ENCODE data around the gene RCAN2.

The RCAN2 gene

DNA sequence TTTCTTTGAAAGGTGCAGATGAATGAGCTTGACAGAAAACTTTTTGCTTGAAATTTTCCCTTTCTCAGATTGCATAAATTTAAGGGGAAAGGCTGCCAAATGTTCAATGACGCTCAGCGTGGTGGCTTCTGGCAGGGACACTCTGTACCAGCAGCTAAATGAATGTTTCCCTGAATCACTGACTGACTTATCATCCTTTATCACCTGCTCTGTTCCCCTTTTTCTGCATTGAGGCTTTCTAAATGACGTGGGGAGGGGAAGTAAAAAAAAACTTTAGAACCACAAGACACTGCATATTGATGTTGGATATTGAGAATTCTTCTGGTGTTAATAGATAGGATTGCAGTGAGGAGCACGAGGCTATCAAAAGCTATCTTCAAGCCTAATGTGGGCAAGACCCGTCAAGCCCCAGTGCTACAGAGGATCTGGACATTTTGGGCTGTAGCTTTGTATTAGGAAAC lies 273.5 kb downstream of the RCAN2 start:
- ATAC-seq (peak; percentile 60), DNase-seq (peak; percentile 18)
- Mint-ChIP-seq H3K9me3 (no peaks in the 10 kb centered on the region), H3K27ac (peak overlapping the region; percentile 52), H3K27me3 (peaks cover 5% of the 10 kb centered on the region), H3K4me3 (no peak overlapping the region), H3K4me1 (peaks cover 50% of the 10 kb centered on the region), H3K36me3 (ENCODE audit: low read depth) (no peaks in the 10 kb centered on the region)

DNA sequence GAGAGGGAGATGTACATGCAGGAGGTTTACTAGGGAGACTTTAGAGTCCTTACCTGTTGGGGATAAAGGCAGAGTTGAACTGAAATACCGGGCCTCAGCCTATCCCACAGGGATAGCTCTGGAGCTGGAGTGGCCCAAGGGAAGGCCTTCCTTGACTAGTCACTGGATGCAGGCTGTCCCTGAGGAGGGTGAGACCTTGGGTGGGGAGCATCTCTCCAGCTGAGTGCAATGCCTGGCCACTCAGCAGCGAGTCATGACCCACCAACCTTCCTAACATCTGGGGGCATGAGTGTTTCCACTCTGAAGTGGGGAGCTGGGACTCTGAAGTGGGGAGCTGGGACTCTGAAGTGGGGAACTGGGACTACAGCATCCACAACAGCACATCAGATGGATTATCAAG lies 274.4 kb downstream of the RCAN2 start:
- DNase-seq (no peak), ATAC-seq (no peak)
- Mint-ChIP-seq H3K4me3 (no peak overlapping the region), H3K36me3 (ENCODE audit: low read depth) (no peaks in the 10 kb centered on the region), H3K4me1 (peaks cover 50% of the 10 kb centered on the region), H3K27me3 (peaks cover 5% of the 10 kb centered on the region), H3K9me3 (no peaks in the 10 kb centered on the region), H3K27ac (no peak overlapping the region)

DNA sequence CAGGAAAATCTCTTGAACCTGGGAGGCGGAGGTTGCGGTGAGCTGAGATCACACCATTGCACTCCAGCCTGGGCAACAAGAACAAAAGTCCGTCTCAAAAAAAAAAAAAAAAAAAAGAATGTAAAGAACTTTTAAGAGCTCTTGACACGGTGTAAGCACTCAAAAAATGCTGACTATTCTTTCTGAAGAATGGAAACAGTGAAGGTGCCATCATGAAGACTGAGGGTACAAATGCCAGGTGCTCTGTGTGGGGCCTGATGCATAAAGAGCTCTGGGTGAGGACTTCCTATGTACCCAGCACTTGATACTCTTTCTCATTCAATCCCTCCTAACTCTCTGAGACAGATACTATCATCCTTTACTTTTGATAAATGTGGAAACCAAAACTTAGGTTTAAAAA lies 275.5 kb downstream of the RCAN2 start:
- H3K27me3 Mint-ChIP-seq: peaks cover 5% of the 10 kb centered on the region
- no peaks in the 10 kb centered on the region for H3K36me3 Mint-ChIP-seq (ENCODE audit: low read depth)
- ATAC-seq: no peak
- H3K4me3 Mint-ChIP-seq: no peak overlapping the region
- H3K27ac Mint-ChIP-seq: no peak overlapping the region
- no peaks in the 10 kb centered on the region for H3K9me3 Mint-ChIP-seq
- peaks cover 40% of the 10 kb centered on the region for H3K4me1 Mint-ChIP-seq
- no peak for DNase-seq

DNA sequence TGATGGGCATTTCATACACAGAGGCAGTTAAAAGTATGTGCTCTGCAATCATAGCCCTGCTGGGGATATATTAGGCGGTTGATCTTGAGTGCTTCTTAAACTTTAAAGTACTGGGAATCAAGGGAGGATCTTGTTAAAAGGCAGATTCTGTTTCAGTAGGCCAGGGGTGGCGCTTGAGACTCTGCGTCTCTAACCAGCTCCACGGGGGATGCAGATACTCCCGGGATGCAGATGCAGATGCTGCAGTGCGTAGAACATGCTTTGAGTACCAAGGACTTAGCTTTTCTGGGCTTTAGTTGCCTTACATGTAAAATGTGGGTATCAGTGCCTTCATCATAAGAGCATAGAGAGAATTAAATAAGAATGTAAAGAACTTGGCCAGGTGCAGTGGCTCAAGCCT lies 276.0 kb downstream of the RCAN2 start:
- H3K27me3 Mint-ChIP-seq: no peaks in the 10 kb centered on the region
- H3K4me1 Mint-ChIP-seq: peaks cover 38% of the 10 kb centered on the region
- ATAC-seq (no peak), DNase-seq (no peak)
- H3K36me3 Mint-ChIP-seq (ENCODE audit: low read depth): no peaks in the 10 kb centered on the region
- H3K4me3 Mint-ChIP-seq: no peak overlapping the region
- no peaks in the 10 kb centered on the region for H3K9me3 Mint-ChIP-seq
- no peak overlapping the region for H3K27ac Mint-ChIP-seq

DNA sequence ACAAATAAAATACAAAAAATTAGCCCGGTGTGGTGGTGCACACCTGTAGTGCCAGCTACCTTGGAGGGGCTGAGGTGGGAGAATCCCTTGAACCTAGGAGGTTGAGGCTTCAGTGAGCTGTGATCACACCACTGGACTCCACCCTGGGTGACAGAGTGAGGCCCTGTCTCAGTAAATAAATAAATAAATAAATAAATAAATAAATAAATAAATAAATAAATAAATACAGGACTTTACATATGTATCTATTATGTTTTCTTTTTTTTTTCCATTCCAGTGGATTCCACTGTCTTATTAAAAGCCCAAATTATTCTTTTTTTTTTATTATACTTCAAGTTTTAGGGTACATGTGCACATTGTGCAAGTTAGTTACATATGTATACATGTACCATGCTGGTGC lies 279.3 kb downstream of the RCAN2 start:
- peaks cover 16% of the 10 kb centered on the region for H3K4me1 Mint-ChIP-seq
- no peak for ATAC-seq
- DNase-seq: no peak
- H3K4me3 Mint-ChIP-seq: no peak overlapping the region
- peaks cover 2% of the 10 kb centered on the region for H3K27me3 Mint-ChIP-seq
- H3K27ac Mint-ChIP-seq: no peak overlapping the region
- peaks cover 2% of the 10 kb centered on the region for H3K36me3 Mint-ChIP-seq (ENCODE audit: low read depth)
- H3K9me3 Mint-ChIP-seq: no peaks in the 10 kb centered on the region

DNA sequence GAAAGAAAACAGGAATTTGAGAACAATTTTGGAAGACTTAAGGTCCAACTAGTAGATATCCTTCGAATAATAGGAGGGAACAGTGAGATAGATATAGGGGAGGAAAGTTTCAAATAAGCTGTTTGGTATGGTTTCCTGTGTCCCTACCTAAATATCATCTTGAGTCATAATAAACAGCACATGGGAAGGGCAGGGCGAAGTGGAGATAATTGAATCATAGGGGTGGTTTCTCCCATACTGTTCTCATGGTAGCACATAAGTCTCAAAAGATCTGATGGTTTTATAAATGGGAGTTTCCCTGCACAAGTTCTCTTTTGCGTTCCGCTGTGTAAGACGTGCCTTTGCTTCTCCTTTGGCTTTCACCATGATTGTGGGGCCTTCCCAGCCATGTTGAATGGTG lies 281.0 kb downstream of the RCAN2 start:
- peaks cover 2% of the 10 kb centered on the region for H3K36me3 Mint-ChIP-seq (ENCODE audit: low read depth)
- no peak overlapping the region for H3K4me3 Mint-ChIP-seq
- H3K9me3 Mint-ChIP-seq: no peaks in the 10 kb centered on the region
- peaks cover 2% of the 10 kb centered on the region for H3K27me3 Mint-ChIP-seq
- DNase-seq (no peak), ATAC-seq (peak; percentile 43)
- H3K27ac Mint-ChIP-seq: no peak overlapping the region
- peaks cover 8% of the 10 kb centered on the region for H3K4me1 Mint-ChIP-seq

DNA sequence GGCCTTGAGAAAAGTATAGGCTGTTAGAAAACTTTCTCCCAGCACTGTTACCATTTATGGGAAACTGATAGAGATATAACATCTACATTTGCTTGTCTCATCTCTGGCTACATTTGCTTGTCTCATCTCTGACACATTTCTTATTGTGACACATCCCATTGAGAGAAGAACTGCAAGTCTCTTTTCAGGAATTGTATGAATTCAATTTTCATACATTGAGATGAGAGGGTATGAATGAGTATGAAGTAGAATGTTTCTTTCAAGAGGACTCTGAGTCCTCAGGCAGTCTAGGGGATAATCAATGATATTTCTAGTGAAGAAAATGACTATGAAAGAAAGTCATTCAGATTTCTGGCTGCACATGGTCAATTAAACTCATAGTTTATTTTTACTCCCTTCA lies 282.9 kb downstream of the RCAN2 start:
- Mint-ChIP-seq H3K4me3 (no peak overlapping the region), H3K9me3 (no peaks in the 10 kb centered on the region), H3K27me3 (peaks cover 2% of the 10 kb centered on the region), H3K27ac (no peak overlapping the region), H3K36me3 (ENCODE audit: low read depth) (peaks cover 2% of the 10 kb centered on the region), H3K4me1 (peaks cover 8% of the 10 kb centered on the region)
- ATAC-seq (no peak), DNase-seq (no peak)

DNA sequence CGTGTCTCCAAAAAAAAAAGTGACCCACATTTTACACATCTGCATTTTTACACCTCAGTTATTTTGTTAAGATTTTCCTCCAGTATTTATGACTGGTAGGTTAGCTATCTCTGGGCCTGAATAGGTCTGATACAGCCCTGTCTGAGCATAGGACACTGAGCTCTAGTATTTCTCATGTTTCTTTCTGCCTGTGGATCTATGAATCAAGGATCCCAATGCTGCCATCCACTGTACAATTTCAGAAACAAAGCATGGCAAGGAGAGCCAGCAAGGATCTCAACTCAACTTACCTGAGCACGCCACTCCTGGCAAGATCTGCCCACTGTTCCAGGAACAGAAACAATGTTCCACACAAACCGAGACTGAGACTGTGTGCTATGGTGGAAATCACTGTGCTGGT lies 284.1 kb downstream of the RCAN2 start:
- Mint-ChIP-seq H3K4me3 (no peak overlapping the region), H3K27me3 (peaks cover 2% of the 10 kb centered on the region), H3K27ac (no peak overlapping the region), H3K36me3 (ENCODE audit: low read depth) (peaks cover 2% of the 10 kb centered on the region), H3K4me1 (peaks cover 8% of the 10 kb centered on the region), H3K9me3 (no peaks in the 10 kb centered on the region)
- ATAC-seq (no peak), DNase-seq (no peak)

DNA sequence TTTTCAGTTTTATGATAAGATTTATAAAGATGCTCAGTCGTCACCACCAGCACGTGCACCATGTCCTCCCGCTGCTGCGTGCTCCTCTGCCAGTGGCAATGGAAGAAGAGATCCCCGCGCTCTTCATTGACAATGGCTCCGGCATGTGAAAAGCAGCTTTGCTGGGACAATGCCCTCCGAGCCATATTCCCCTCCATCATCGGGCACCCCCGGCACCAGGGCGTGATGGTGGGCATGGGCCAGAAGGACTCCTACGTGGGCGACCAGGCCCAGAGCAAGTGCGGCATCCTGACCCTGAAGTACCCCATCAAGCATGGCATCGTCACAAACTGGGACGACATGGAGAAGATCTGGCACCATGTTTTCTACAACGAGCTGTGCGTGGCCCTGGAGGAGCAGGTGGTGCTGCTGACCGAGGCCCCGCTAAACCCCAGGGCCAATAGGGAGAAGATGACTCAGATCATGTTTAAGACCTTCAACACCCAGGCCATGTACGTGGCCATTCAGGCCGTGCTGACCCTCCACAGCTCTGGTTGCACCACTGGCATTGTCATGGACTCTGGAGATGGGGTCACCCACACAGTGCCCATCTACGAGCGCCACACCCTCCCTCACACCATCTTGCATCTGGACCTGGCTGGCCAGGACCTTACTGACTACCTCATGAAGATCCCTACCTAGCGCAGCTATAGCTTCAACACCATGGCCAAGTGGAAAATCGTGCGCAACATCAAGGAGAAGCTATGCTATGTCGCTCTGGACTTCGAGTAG lies 286.2 kb downstream of the RCAN2 start:
- peaks cover 2% of the 10 kb centered on the region for H3K36me3 Mint-ChIP-seq (ENCODE audit: low read depth)
- no peak for ATAC-seq
- H3K9me3 Mint-ChIP-seq: no peaks in the 10 kb centered on the region
- no peak overlapping the region for H3K27ac Mint-ChIP-seq
- no peak overlapping the region for H3K4me3 Mint-ChIP-seq
- H3K4me1 Mint-ChIP-seq: peaks cover 3% of the 10 kb centered on the region
- no peak for DNase-seq
- peaks cover 8% of the 10 kb centered on the region for H3K27me3 Mint-ChIP-seq

DNA sequence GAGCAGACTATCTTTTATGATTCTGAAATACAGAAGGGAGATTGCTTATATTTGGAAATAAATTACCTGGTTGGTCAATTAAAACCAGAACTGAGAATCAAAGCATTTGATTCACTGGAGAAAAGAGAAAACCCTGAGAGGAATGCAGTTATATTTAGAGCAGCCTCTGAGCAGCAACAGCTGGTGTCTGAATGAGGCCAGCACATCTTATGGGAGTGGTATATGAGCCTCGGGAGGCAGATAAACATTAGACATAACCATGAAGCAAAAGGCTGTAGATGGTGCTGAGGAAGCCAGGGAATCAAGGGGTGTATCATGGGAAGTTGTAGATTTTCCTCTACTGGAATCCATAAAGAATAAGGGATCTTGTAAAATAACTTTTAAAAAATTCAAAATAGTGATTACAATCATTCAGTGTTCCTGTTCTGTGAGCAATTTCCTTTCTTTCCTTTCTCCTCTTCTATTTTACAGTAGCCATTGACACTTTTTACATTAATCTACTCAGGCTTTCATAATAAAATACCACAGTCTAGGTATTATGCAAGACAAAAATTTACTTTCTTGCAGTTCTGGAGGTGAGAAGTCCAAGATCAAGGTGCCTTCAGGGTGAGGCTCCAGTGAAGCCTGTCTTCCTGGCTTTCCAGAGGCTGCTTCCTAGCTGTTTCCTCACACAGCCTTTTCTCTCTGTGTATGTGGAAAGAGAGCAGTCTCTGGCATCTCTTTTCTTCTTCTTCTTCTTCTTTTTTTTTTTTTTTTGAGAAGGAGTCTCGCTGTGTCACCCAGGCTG lies 287.7 kb downstream of the RCAN2 start:
- H3K4me1 Mint-ChIP-seq: no peaks in the 10 kb centered on the region
- DNase-seq (no peak), ATAC-seq (no peak)
- H3K36me3 Mint-ChIP-seq (ENCODE audit: low read depth): no peaks in the 10 kb centered on the region
- no peak overlapping the region for H3K4me3 Mint-ChIP-seq
- no peaks in the 10 kb centered on the region for H3K9me3 Mint-ChIP-seq
- peaks cover 9% of the 10 kb centered on the region for H3K27me3 Mint-ChIP-seq
- no peak overlapping the region for H3K27ac Mint-ChIP-seq

DNA sequence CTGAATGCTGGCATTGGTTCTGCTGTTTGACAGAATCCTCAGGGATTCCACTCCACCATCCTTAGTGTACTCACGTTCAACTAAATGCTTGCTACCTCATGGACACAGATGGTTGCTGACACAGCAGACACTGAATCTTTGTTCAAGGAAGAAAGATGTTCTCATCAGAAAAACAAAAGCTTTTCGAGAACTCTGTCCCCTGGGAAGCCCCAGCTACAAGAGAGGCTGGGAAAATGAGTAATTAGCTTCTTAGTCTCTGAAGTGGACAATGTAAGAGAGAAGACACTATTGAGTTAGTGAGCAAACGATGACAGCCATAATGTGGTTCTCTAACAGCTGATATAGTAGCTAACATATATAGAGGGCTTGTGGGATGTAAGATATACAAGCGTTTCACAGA lies 289.5 kb downstream of the RCAN2 start:
- DNase-seq (no peak), ATAC-seq (no peak)
- Mint-ChIP-seq H3K27me3 (peaks cover 12% of the 10 kb centered on the region), H3K4me3 (no peak overlapping the region), H3K36me3 (ENCODE audit: low read depth) (no peaks in the 10 kb centered on the region), H3K4me1 (no peaks in the 10 kb centered on the region), H3K27ac (no peak overlapping the region), H3K9me3 (no peaks in the 10 kb centered on the region)

DNA sequence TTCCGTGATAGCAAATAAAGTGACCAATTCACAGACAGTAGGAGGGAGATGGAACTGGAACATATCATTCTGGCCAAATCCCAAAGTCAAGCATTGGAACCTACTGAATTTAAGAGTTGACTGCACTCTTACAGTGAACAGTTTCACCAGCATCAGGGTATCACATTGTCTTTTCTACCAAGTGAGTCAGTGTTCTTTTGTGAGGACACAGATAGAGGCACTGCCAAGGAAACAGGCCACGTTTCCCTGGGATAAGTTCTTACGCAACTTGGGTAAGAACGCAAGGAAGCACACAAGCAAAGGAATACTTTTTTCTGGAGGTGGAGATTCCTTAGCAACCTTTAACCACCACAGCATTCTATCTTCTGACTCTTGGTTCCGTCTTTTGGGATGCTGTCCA lies 291.9 kb downstream of the RCAN2 start:
- DNase-seq (no peak), ATAC-seq (no peak)
- peaks cover 16% of the 10 kb centered on the region for H3K27me3 Mint-ChIP-seq
- H3K36me3 Mint-ChIP-seq (ENCODE audit: low read depth): no peaks in the 10 kb centered on the region
- no peak overlapping the region for H3K4me3 Mint-ChIP-seq
- no peaks in the 10 kb centered on the region for H3K9me3 Mint-ChIP-seq
- H3K4me1 Mint-ChIP-seq: no peaks in the 10 kb centered on the region
- no peak overlapping the region for H3K27ac Mint-ChIP-seq

DNA sequence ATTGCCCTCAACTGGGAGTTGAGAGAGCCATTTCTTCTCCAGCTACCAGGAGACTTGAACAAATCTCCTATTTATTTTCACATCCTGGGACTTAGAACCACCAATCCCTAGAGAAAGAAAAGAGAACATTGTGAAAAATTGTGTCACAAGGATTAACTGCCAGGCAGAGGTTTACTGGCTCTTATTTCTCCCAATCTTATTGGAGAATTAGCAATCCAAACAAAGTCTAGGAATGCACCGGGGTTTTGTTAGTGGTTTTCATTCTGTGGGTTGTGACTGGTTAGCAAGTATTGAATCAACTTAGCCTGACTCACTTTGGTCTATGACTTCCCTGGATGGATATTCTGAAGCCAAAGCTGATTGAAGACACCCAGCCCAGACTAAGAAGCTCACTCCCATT lies 299.3 kb downstream of the RCAN2 start:
- Mint-ChIP-seq H3K9me3 (no peaks in the 10 kb centered on the region), H3K36me3 (ENCODE audit: low read depth) (no peaks in the 10 kb centered on the region), H3K4me1 (no peaks in the 10 kb centered on the region), H3K4me3 (no peak overlapping the region), H3K27ac (no peak overlapping the region), H3K27me3 (peaks cover 22% of the 10 kb centered on the region)
- no peak for ATAC-seq
- no peak for DNase-seq

DNA sequence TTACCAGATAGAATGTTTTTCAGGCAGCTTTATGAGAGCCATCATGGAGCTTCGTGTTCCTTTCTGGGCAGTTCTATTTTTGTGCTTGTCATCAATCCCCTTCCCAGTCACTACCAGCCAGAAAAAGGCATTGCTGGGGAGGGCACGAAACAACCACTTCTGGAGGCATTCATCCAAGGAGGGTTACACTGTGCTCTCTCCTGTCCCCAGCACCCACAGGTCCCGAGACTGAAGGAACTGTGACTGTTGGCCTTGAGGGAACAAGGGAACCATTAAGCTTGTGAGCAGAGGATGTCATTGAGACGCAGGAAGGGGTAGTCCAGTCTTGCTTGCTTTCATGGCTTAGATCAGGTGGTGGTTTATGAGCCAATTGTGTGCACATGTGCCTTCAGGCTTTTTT lies 300.4 kb downstream of the RCAN2 start:
- no peak for DNase-seq
- H3K4me1 Mint-ChIP-seq: no peaks in the 10 kb centered on the region
- no peak for ATAC-seq
- H3K4me3 Mint-ChIP-seq: no peak overlapping the region
- H3K36me3 Mint-ChIP-seq (ENCODE audit: low read depth): no peaks in the 10 kb centered on the region
- no peaks in the 10 kb centered on the region for H3K9me3 Mint-ChIP-seq
- H3K27ac Mint-ChIP-seq: no peak overlapping the region
- peaks cover 22% of the 10 kb centered on the region for H3K27me3 Mint-ChIP-seq

DNA sequence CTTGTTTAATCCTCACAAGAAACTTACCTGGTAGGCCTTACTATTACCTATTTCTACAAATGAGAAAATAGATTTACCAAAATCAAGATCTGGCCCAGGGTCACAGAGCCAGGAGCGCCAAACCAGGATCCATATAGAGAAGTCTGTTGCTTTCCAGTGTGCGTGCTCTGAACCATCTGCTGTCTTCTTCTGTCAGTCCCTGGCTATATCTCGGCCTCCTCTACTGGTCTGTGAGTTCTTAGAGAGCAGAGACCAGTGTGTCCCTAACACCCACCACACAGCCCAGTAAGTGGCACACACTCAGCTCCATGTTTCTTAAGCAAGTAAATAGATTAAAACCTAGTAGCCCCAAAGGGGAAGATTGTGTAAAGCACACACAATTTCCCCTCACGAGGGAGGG lies 301.5 kb downstream of the RCAN2 start:
- Mint-ChIP-seq H3K9me3 (no peaks in the 10 kb centered on the region), H3K36me3 (ENCODE audit: low read depth) (no peaks in the 10 kb centered on the region), H3K4me1 (no peaks in the 10 kb centered on the region), H3K27ac (no peak overlapping the region), H3K27me3 (peaks cover 26% of the 10 kb centered on the region), H3K4me3 (no peak overlapping the region)
- DNase-seq (no peak), ATAC-seq (no peak)

All from activated naive CD8-positive, alpha-beta T cell treated with anti-CD3 and anti-CD28 coated beads, Interleukin-2, amount 50 U/mL, for 24 hours (primary cell).